GM23338 (cell line): ENCODE results near the gene CDR2. TPM values are rescaled to one million over a fixed set of nuclear protein-coding genes. Genes with fewer than 3 reads are reported as not detected.
"Not testable (repeated sequence)": the region's sequence is repeated elsewhere in the genome, so short reads cannot be mapped to it uniquely, and the experiment has no call there.

Source experiments
- ATAC-seq: fragments of 200-7000 bp; cut with Tn5 transposase; 3 replicates; pipeline ENCODE4 v1.9.1; 2020
- DNase-seq: peaks from one replicate; pipeline ENCODE4 v3.0.0-alpha.2; 2015; ENCODE audit warnings: low spot score
- H2AFZ ChIP-seq: fragments of 200-600 bp; sonication (generic); 2 replicates; pipeline ENCODE4 v1.8.0; 2016; ENCODE audit warnings: antibody characterized with exemption, mild to moderate bottlenecking, moderate library complexity
- H3F3A ChIP-seq: fragments of 200-600 bp; sonication (generic); replicated peaks from 2 replicates; pipeline ENCODE4 v1.8.0; 2017; ENCODE audit warnings: antibody characterized with exemption, mixed run types, low read depth
- H3K27ac ChIP-seq: fragments of 200-600 bp; sonication (generic); 2 replicates; pipeline ENCODE4 v1.6.1; 2016; ENCODE audit warnings: low read depth
- H3K27me3 ChIP-seq: fragments of 200-600 bp; sonication (generic); 2 replicates; pipeline ENCODE4 v1.8.0; 2016; ENCODE audit warnings: mild to moderate bottlenecking, mixed run types, moderate library complexity; ENCODE audit not compliant: insufficient read depth
- H3K36me3 ChIP-seq: fragments of 200-600 bp; sonication (generic); 2 replicates; pipeline ENCODE4 v1.8.0; 2016; ENCODE audit warnings: mild to moderate bottlenecking; ENCODE audit not compliant: insufficient read depth
- H3K4me1 ChIP-seq: fragments of 200-600 bp; sonication (generic); 2 replicates; pipeline ENCODE4 v1.8.0; 2016; ENCODE audit warnings: mild to moderate bottlenecking, moderate library complexity; ENCODE audit not compliant: insufficient read depth
- H3K4me2 ChIP-seq: fragments of 200-600 bp; sonication (generic); 2 replicates; pipeline ENCODE4 v1.7.1; 2017; ENCODE audit warnings: mixed run types
- H3K4me3 ChIP-seq: fragments of 200-600 bp; sonication (generic); 2 replicates; pipeline ENCODE4 v1.6.1; 2016; ENCODE audit warnings: mixed run types
- H3K79me2 ChIP-seq: fragments of 200-600 bp; sonication (generic); replicated peaks from 2 replicates; pipeline ENCODE4 v1.8.0; 2017; ENCODE audit warnings: mild to moderate bottlenecking; ENCODE audit not compliant: insufficient read depth
- H3K9me2 ChIP-seq: fragments of 200-600 bp; sonication (generic); 2 replicates; pipeline ENCODE4 v1.8.0; 2017; ENCODE audit not compliant: insufficient read depth
- H4K20me1 ChIP-seq: fragments of 200-600 bp; sonication (generic); replicated peaks from 2 replicates; pipeline ENCODE4 v1.8.0; 2017; ENCODE audit warnings: mild to moderate bottlenecking; ENCODE audit not compliant: insufficient read depth
- H3K27ac Mint-ChIP-seq: 2 replicates; pipeline ENCODE4 v1.8.0; 2020; ENCODE audit warnings: inconsistent platforms, mild to moderate bottlenecking, moderate library complexity, mixed read lengths
- H3K27me3 Mint-ChIP-seq: 3 replicates; pipeline ENCODE4 v1.8.0; 2022; ENCODE audit warnings: low read depth, mild to moderate bottlenecking, moderate library complexity, mixed read lengths, inconsistent platforms; ENCODE audit not compliant: insufficient read depth, poor library complexity
- H3K36me3 Mint-ChIP-seq: 3 replicates; pipeline ENCODE4 v1.8.0; 2021; ENCODE audit warnings: low read depth, mild to moderate bottlenecking, inconsistent platforms, moderate library complexity, mixed read lengths
- H3K4me1 Mint-ChIP-seq: 3 replicates; pipeline ENCODE4 v1.8.0; 2020; ENCODE audit warnings: mild to moderate bottlenecking, inconsistent platforms, mixed read lengths
- H3K4me3 Mint-ChIP-seq: 3 replicates; pipeline ENCODE4 v1.8.0; 2021; ENCODE audit warnings: moderate library complexity, mild to moderate bottlenecking, inconsistent platforms, mixed read lengths
- H3K9me3 Mint-ChIP-seq: 3 replicates; pipeline ENCODE4 v1.8.0; 2020; ENCODE audit warnings: moderate library complexity, mild to moderate bottlenecking, inconsistent platforms, mixed read lengths
- ETS1 ChIP-seq: IDR thresholded peaks from 2 replicates; pipeline ENCODE4 v1.6.1; 2016; ENCODE audit warnings: antibody characterized with exemption
- NANOG ChIP-seq: IDR thresholded peaks from 2 replicates; pipeline ENCODE4 v1.6.1; 2016; ENCODE audit warnings: antibody characterized with exemption, borderline replicate concordance
- REST ChIP-seq: IDR thresholded peaks from one replicate; pipeline ENCODE4 v1.6.1; 2018; ENCODE audit warnings: antibody characterized with exemption; ENCODE audit not compliant: unreplicated experiment
- ZNF331 ChIP-seq: fragments of 250-450 bp; sonication (Bioruptor Pico); IDR thresholded peaks from 2 replicates; pipeline ENCODE4 v1.5.0; 2020; ENCODE audit warnings: low read depth, mild to moderate bottlenecking, moderate library complexity
- polyA plus RNA-seq: library from polyadenylated mRNA; unstranded; fragments of >200 nt; fragmentation: Nextera tagmentation; extraction: Ambion mirVana; gene quantifications from 2 replicates; pipeline ENCODE4 v1.2.1, GENCODE V29; 2016
- total RNA-seq: library from RNA; depleted of rRNA; stranded (reverse); fragments of >200 nt; shearing (Covaris generic); gene quantifications from 2 replicates; pipeline ENCODE4 v1.2.3, GENCODE V29; 2014
- TF ChIP-seq, protein P1 (sequence below), 2 experiments: fragments of 200-600 bp in 1 of 2; sonication (generic) in 1 of 2; conservative IDR thresholded peaks; 2 replicates each; pipeline versions ENCODE4 v1.5.1 to v1.6.1; 2016 to 2017; ENCODE audit warnings: antibody characterized with exemption in 2 of 2, low read depth in 2 of 2, mild to moderate bottlenecking in 2 of 2, moderate library complexity in 1 of 2

CDR2 gene
- total and polyA plus RNA-seq, 2 experiments from 2014 or later: 17.7 to 39.3 TPM

- Mint-ChIP-seq H3K27me3 (peaks cover 24% of the 10 kb centered on the region), H3K4me1 (peaks cover 18% of the 10 kb centered on the region), H3K36me3 (peaks cover 48% of the 10 kb centered on the region)
- H3K4me2 ChIP-seq, H3K27ac ChIP-seq, H3K4me3 Mint-ChIP-seq, H3K36me3 ChIP-seq, H2AFZ ChIP-seq, H3K9me3 Mint-ChIP-seq, DNase-seq, H3K9me2 ChIP-seq, H3K27me3 ChIP-seq, H3K4me3 ChIP-seq, ATAC-seq, H3K4me1 ChIP-seq, H3K27ac Mint-ChIP-seq: not testable (repeated sequence)
- Histone ChIP-seq H4K20me1 (peaks cover 47% of the 10 kb centered on the region), H3F3A (peaks cover 22% of the 10 kb centered on the region), H3K79me2 (peaks cover 83% of the 10 kb centered on the region)
Observed at GRCh38 chr16:22301423-22301822, 73.0 kb downstream of the CDR2 start.

- ATAC-seq: peak; percentile 9
- H3K4me2 ChIP-seq: no peak overlapping the region
Observed at GRCh38 chr16:22300427-22301071, 73.9 kb downstream of the CDR2 start.

More at GRCh38 chr16:22300427-22301071, 73.9 kb downstream of the CDR2 start:
- Histone ChIP-seq H3K4me1 (peaks cover 17% of the 10 kb centered on the region), H3K9me2 (no peaks in the 10 kb centered on the region), H3K4me3 (no peak overlapping the region), H2AFZ (no peak overlapping the region), H3F3A (peaks cover 18% of the 10 kb centered on the region), H4K20me1 (peaks cover 42% of the 10 kb centered on the region), H3K27me3 (no peaks in the 10 kb centered on the region), H3K79me2 (peaks cover 76% of the 10 kb centered on the region), H3K36me3 (peaks cover 4% of the 10 kb centered on the region; the same call in 1 of the 2 replicates), H3K27ac (peak overlapping the region; percentile 76; the same call in 1 of the 2 replicates)
- peaks cover 42% of the 10 kb centered on the region for H3K36me3 Mint-ChIP-seq
- H3K27ac Mint-ChIP-seq: no peak overlapping the region; the same call in 1 of the 2 replicates
- peaks cover 24% of the 10 kb centered on the region for H3K27me3 Mint-ChIP-seq
- peak; percentile 67 for DNase-seq
- peaks cover 22% of the 10 kb centered on the region for H3K4me1 Mint-ChIP-seq
- no peak overlapping the region; the same call in 2 of the 3 replicates for H3K4me3 Mint-ChIP-seq
- H3K9me3 Mint-ChIP-seq: peaks cover 9% of the 10 kb centered on the region; the same call in 1 of the 3 replicates
- TF ChIP-seq ZNF331 (CRISPR knock-in tag) (no peak), REST (no peak), ETS1 (no peak), NANOG (no peak)
- TF ChIP-seq, protein P1, sequence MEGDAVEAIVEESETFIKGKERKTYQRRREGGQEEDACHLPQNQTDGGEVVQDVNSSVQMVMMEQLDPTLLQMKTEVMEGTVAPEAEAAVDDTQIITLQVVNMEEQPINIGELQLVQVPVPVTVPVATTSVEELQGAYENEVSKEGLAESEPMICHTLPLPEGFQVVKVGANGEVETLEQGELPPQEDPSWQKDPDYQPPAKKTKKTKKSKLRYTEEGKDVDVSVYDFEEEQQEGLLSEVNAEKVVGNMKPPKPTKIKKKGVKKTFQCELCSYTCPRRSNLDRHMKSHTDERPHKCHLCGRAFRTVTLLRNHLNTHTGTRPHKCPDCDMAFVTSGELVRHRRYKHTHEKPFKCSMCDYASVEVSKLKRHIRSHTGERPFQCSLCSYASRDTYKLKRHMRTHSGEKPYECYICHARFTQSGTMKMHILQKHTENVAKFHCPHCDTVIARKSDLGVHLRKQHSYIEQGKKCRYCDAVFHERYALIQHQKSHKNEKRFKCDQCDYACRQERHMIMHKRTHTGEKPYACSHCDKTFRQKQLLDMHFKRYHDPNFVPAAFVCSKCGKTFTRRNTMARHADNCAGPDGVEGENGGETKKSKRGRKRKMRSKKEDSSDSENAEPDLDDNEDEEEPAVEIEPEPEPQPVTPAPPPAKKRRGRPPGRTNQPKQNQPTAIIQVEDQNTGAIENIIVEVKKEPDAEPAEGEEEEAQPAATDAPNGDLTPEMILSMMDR (conservative IDR thresholded peaks at IDR 0.05; ENCODE audit: low read depth in 2 of 2): peak; percentile 66 to 81
